Measurements from ENCODE around the gene GTF2I.

The GTF2I gene

GRCh38 chr7:74619235-74619860 lies 38.2 kb upstream of the GTF2I start:
- Histone ChIP-seq H3K36me3 (ENCODE audit: control insufficient read depth, insufficient read depth, low read length) (no peaks in the 10 kb centered on the region), H3K4me3 (ENCODE audit: low read depth, low read length) (peak overlapping the region; percentile 0), H3K9ac (no peak overlapping the region), H3K4me1 (peaks cover 7% of the 10 kb centered on the region), H3K27ac (peak overlapping the region; percentile 3), H3K9me3 (ENCODE audit: control insufficient read depth, low read length) (no peaks in the 10 kb centered on the region), H3K4me2 (ENCODE audit: low read length) (peak overlapping the region; percentile 26), H3K79me2 (no peaks in the 10 kb centered on the region), H2AFZ (peak overlapping the region; percentile 69), H3K27me3 (ENCODE audit: control insufficient read depth, insufficient read depth, low read length) (no peaks in the 10 kb centered on the region)
- TF ChIP-seq CTCF (IDR thresholded peaks at IDR 0.05), result no peak

- Histone ChIP-seq H3K4me2 (ENCODE audit: low read length) (no peak overlapping the region), H2AFZ (no peak overlapping the region), H3K27ac (no peak overlapping the region), H3K9ac (no peak overlapping the region), H3K27me3 (ENCODE audit: control insufficient read depth, insufficient read depth, low read length) (no peaks in the 10 kb centered on the region), H3K79me2 (no peaks in the 10 kb centered on the region), H3K9me3 (ENCODE audit: control insufficient read depth, low read length) (no peaks in the 10 kb centered on the region), H3K4me1 (peaks cover 3% of the 10 kb centered on the region), H3K36me3 (ENCODE audit: control insufficient read depth, insufficient read depth, low read length) (no peaks in the 10 kb centered on the region), H3K4me3 (ENCODE audit: low read depth, low read length) (no peak overlapping the region)
- TF ChIP-seq CTCF (IDR thresholded peaks at IDR 0.05), result no peak
Measured at GRCh38 chr7:74622228-74622749, 35.2 kb upstream of the GTF2I start.

GRCh38 chr7:74623135-74623534 lies 34.4 kb upstream of the GTF2I start:
- no peak for TF ChIP-seq CTCF (IDR thresholded peaks at IDR 0.05)
- no peak overlapping the region for H3K9ac ChIP-seq
- no peaks in the 10 kb centered on the region for H3K79me2 ChIP-seq
- peaks cover 2% of the 10 kb centered on the region for H3K4me1 ChIP-seq
- H3K27ac ChIP-seq, result no peak overlapping the region
- no peak overlapping the region for H3K4me3 ChIP-seq (ENCODE audit: low read depth, low read length)
- H2AFZ ChIP-seq, result no peak overlapping the region
- no peaks in the 10 kb centered on the region for H3K27me3 ChIP-seq (ENCODE audit: control insufficient read depth, insufficient read depth, low read length)
- H3K4me2 ChIP-seq (ENCODE audit: low read length), result no peak overlapping the region
- H3K9me3 ChIP-seq (ENCODE audit: control insufficient read depth, low read length), result no peaks in the 10 kb centered on the region
- H3K36me3 ChIP-seq (ENCODE audit: control insufficient read depth, insufficient read depth, low read length), result no peaks in the 10 kb centered on the region

- Histone ChIP-seq H3K4me3 (ENCODE audit: low read depth, low read length) (no peak overlapping the region), H3K9me3 (ENCODE audit: control insufficient read depth, low read length) (no peaks in the 10 kb centered on the region), H3K27me3 (ENCODE audit: control insufficient read depth, insufficient read depth, low read length) (no peaks in the 10 kb centered on the region), H3K9ac (no peak overlapping the region), H3K36me3 (ENCODE audit: control insufficient read depth, insufficient read depth, low read length) (no peaks in the 10 kb centered on the region), H3K4me1 (peaks cover 4% of the 10 kb centered on the region), H3K27ac (no peak overlapping the region), H3K79me2 (no peaks in the 10 kb centered on the region), H3K4me2 (ENCODE audit: low read length) (no peak overlapping the region), H2AFZ (peak overlapping the region; percentile 36)
- TF ChIP-seq CTCF (IDR thresholded peaks at IDR 0.05), result peak; percentile 19
Measured at GRCh38 chr7:74625446-74625845, 32.1 kb upstream of the GTF2I start.

All from parathyroid adenoma (tissue), 2 donors.